Lung (tissue), 12 donors: ENCODE data around the gene HDAC10. TPM values are rescaled to one million over a fixed set of nuclear protein-coding genes. Genes with fewer than 3 reads are reported as not detected.
A peak's percentile ranks its signal among the peaks of the same experiment; 100 is the strongest.

Source experiments
- ATAC-seq: fragments of 200-7000 bp; cut with Tn5 transposase; one replicate; pipeline ENCODE4 v1.9.1; 2020; ENCODE audit warnings: moderate number of reproducible peaks; ENCODE audit not compliant: insufficient read depth, low FRiP score
- DNase-seq, 3 donors: peaks; one replicate each; pipeline ENCODE4 v3.0.0-alpha.2; 2013 to 2017
- H3K27ac ChIP-seq, 2 donors: one replicate each; pipeline ENCODE4 v1.5.1; 2013; ENCODE audit warnings: mild to moderate bottlenecking in 2 of 2, moderate library complexity in 2 of 2, control low read depth in 1 of 2, inconsistent platforms in 1 of 2, low read depth in 1 of 2, low read length in 1 of 2
- H3K27me3 ChIP-seq, 3 donors: one replicate each; pipeline ENCODE4 v1.5.1; 2013; ENCODE audit warnings: low read length in 2 of 3; ENCODE audit not compliant: control insufficient read depth in 3 of 3, insufficient read depth in 3 of 3
- H3K36me3 ChIP-seq, 4 donors: one replicate each; pipeline ENCODE4 v1.5.1; 2013; ENCODE audit warnings: low read length in 4 of 4, mild to moderate bottlenecking in 1 of 4, moderate library complexity in 1 of 4; ENCODE audit not compliant: control insufficient read depth in 4 of 4, insufficient read depth in 4 of 4
- H3K4me1 ChIP-seq, 5 donors: one replicate each; pipeline ENCODE4 v1.5.1; 2013; ENCODE audit warnings: low read length in 5 of 5, mild to moderate bottlenecking in 2 of 5, moderate library complexity in 1 of 5; ENCODE audit not compliant: control insufficient read depth in 5 of 5, insufficient read depth in 5 of 5
- H3K4me3 ChIP-seq: one replicate; pipeline ENCODE4 v1.5.1; 2013; ENCODE audit warnings: mild to moderate bottlenecking, control low read depth, moderate library complexity
- H3K9ac ChIP-seq, 2 donors: one replicate each; pipeline ENCODE4 v1.5.1; 2013; ENCODE audit warnings: low read length in 2 of 2, control low read depth in 1 of 2; ENCODE audit not compliant: insufficient read depth in 1 of 2
- H3K9me3 ChIP-seq, 4 donors: one replicate each; pipeline ENCODE4 v1.5.1; 2013; ENCODE audit warnings: low read length in 3 of 4, mild to moderate bottlenecking in 1 of 4, moderate library complexity in 1 of 4; ENCODE audit not compliant: control insufficient read depth in 4 of 4, insufficient read depth in 3 of 4
- WGBS, 2 donors: extraction: QIAGEN DNeasy Blood & Tissue Kit; methylation state at CpG; one replicate each; pipeline ENCODE4 v1.1.7; 2013; 5-methylcytosine and 5-hydroxymethylcytosine counted together
- polyA plus RNA-seq, 2 donors: library from polyadenylated mRNA; stranded (reverse); fragments of 200-250 nt; gene quantifications; one replicate each; pipeline ENCODE4 v1.2.1, GENCODE V29; 2013
- total RNA-seq, 2 donors: library from RNA; depleted of rRNA in 1 of 2; stranded (reverse); fragments of >200 nt in 1 of 2; gene quantifications; one replicate each; pipeline ENCODE4 v1.2.1, GENCODE V29; 2014 to 2021
- TF ChIP-seq, protein P1 (sequence below): IDR thresholded peaks from 2 replicates; pipeline ENCODE4 v1.5.1; 2012; ENCODE audit warnings: mild to moderate bottlenecking; ENCODE audit errors: control extremely low read depth, extremely low read depth
- donor health status: control.
- donor health status: control.
- donor health status: Bipolar disorder and iron deficiency.
- donor health status: healthy.
- donor health status: DM: yes; HTN: yes; CAD: no.

HDAC10 gene
- total and polyA plus RNA-seq, 4 donors: 32.2 to 53.7 (median 36.3) TPM

DNA sequence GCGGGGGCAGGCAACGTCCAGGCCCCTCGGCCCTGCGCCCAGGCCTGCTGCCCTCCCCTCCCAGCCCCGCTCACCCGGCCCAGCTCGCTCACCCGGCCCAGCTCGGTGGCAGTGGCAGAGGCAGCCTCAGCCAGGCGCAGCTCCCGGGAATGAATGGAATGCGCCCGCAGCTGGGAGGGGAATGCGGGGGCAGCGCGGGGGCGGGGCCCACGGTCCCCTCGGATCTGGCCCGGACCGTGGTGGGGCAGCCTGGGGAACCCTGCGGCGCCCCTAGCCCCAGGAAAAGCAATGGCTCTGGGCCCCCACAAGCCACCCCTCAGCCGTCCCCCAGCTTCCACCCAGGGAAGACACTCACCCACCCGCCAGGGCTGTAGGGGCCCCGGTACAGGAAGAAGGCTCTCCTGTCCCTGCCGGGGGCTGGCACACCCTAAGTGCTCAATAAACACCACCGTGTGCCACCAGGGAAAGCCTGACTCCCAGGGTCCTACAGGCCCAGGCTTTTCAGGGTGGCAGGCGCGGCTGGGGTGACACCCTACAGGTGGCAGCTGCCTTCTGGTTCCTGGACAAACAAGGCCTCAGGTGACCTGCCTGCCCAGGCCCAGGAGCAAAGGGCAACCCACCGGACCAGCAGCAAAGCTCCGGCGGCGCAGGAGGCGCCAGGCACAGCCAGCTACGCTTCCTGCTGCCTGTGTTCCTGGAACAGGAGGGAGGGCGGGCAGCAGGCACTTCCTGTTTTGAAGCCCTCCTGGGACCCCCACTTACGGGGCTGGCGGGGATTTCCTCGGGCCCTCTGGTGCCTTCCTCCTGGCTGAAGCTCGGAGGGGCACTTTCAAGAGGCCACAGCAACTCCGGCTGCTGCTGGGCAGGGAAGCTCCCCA is 42.6 kb upstream of the HDAC10 start:
- WGBS, 2 donors: 4 to 8% methylated on average over 29 to 42 of the region's 42 CpGs
- Histone ChIP-seq H3K27ac (peak overlapping the region; percentile 51 to 96), H3K27me3 (no peaks in the 10 kb centered on the region), H3K4me3 (no peak overlapping the region), H3K36me3 (peaks cover 0 to 25% (median 6%) of the 10 kb centered on the region in 4 donors), H3K4me1 (peaks cover 0 to 37% (median 21%) of the 10 kb centered on the region in 5 donors), H3K9me3 (no peaks in the 10 kb centered on the region), H3K9ac (peak overlapping the region in 1 of 2 donors; percentile 37)
- peak; percentile 80 for ATAC-seq
- TF ChIP-seq, protein P1, sequence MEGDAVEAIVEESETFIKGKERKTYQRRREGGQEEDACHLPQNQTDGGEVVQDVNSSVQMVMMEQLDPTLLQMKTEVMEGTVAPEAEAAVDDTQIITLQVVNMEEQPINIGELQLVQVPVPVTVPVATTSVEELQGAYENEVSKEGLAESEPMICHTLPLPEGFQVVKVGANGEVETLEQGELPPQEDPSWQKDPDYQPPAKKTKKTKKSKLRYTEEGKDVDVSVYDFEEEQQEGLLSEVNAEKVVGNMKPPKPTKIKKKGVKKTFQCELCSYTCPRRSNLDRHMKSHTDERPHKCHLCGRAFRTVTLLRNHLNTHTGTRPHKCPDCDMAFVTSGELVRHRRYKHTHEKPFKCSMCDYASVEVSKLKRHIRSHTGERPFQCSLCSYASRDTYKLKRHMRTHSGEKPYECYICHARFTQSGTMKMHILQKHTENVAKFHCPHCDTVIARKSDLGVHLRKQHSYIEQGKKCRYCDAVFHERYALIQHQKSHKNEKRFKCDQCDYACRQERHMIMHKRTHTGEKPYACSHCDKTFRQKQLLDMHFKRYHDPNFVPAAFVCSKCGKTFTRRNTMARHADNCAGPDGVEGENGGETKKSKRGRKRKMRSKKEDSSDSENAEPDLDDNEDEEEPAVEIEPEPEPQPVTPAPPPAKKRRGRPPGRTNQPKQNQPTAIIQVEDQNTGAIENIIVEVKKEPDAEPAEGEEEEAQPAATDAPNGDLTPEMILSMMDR: no peak
- peak; percentile 79 to 86 (median 81) for DNase-seq

- ATAC-seq: no peak
- Histone ChIP-seq H3K36me3 (peaks cover 0 to 33% (median 11%) of the 10 kb centered on the region in 4 donors), H3K27me3 (no peaks in the 10 kb centered on the region), H3K9ac (peak overlapping the region in 1 of 2 donors; percentile 13), H3K4me1 (peaks cover 0 to 33% (median 19%) of the 10 kb centered on the region in 5 donors), H3K9me3 (no peaks in the 10 kb centered on the region), H3K4me3 (no peak overlapping the region), H3K27ac (peak overlapping the region; percentile 51 to 96)
- 11 to 16% methylated on average over 28 to 29 of the region's 29 CpGs for WGBS, 2 donors
- DNase-seq: no peak
- TF ChIP-seq, protein P1: no peak
These were observed 41.8 kb upstream of the HDAC10 start for GRCh38 chr22:50292643-50293440.

DNA sequence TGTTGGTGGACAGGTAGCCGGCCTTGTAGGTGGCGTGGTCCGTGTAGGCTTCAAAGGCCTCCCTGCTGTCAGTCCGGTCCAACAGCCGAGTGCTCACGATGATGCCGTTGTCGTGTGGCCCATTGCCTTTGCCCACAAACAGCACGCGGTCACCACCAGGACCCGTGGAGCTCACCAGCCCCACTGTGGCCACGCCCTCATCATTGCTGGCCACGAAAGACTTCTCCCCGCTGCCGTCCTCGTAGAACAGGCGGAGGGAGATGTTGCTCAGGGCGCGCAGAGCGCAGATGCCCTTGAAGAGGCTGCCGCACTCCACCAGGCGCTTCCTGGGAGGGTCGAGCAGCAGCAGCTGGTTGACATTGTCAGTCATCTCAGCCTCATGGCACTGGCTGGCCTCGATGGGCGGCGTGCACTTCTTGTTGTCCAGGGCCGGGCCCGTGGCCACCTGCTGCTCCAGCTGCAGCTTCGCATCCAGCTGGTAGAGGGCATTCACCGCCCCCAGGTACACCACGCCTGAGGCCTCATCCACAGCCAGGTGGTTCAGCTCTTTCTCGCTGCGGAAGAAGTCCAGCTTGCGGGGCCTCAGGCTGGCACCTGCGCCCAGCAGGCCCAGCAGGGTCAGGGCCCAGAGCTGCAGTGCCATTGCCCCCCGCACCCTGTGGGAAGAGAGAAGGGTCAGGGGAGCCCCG is 39.0 kb upstream of the HDAC10 start:
- DNase-seq (no peak), ATAC-seq (no peak)
- Histone ChIP-seq H3K4me3 (no peak overlapping the region), H3K9me3 (no peaks in the 10 kb centered on the region), H3K27ac (peak overlapping the region in 1 of 2 donors; percentile 0), H3K4me1 (peaks cover 0 to 25% (median 18%) of the 10 kb centered on the region in 5 donors), H3K27me3 (no peaks in the 10 kb centered on the region), H3K36me3 (peaks cover 0 to 57% (median 20%) of the 10 kb centered on the region in 4 donors), H3K9ac (no peak overlapping the region)
- WGBS, 2 donors: 91 to 92% methylated on average over 37 of the region's 37 CpGs
- TF ChIP-seq, protein P1: no peak
